ENCODE data around the gene YY1. TPM values are rescaled to one million over a fixed set of nuclear protein-coding genes. Genes with fewer than 3 reads are reported as not detected.
A peak's percentile ranks its signal among the peaks of the same experiment; 100 is the strongest.

The YY1 gene
- total and polyA plus RNA-seq, 2 donors (not counting 1 experiment from before 2014, with no cell fraction given): 40.8 to 41.9 TPM

- H3K4me1 ChIP-seq (ENCODE audit: control insufficient read depth, extremely low read depth, insufficient read depth, low read length): peaks cover 6% of the 10 kb centered on the region
- peak overlapping the region; percentile 65 for H2AFZ ChIP-seq (ENCODE audit: low read length)
- peak overlapping the region; percentile 30 for H3K9ac ChIP-seq (ENCODE audit: insufficient read depth, low read length)
Measured at GRCh38 chr14:100214770-100215083, 24.2 kb upstream of the YY1 start.

GRCh38 chr14:100215330-100215885 lies 23.5 kb upstream of the YY1 start:
- DNase-seq (ENCODE audit: low read depth in 2 of 2): no peak
- no peaks in the 10 kb centered on the region for H3K36me3 ChIP-seq (ENCODE audit: control insufficient read depth, insufficient read depth, low read length)
- no peak overlapping the region for H3K9ac ChIP-seq (ENCODE audit: insufficient read depth, low read length)
- no peak overlapping the region for H2AFZ ChIP-seq (ENCODE audit: low read length)
- no peaks in the 10 kb centered on the region for H3K9me3 ChIP-seq (ENCODE audit: control insufficient read depth, insufficient read depth, low read depth, low read length)
- no peaks in the 10 kb centered on the region for H4K20me1 ChIP-seq (ENCODE audit: control insufficient read depth, extremely low read depth, insufficient read depth, low read length)
- no peaks in the 10 kb centered on the region for H3K27me3 ChIP-seq (ENCODE audit: control insufficient read depth, insufficient read depth, low read length)
- no peak overlapping the region for H3K4me3 ChIP-seq (replicated peaks in 1 of 4; ENCODE audit: control extremely low read depth in 1 of 4, insufficient read depth in 1 of 4, low read depth in 3 of 4, low read length in 4 of 4)
- H3K4me2 ChIP-seq (ENCODE audit: extremely low read depth, insufficient read depth, low read length): no peak overlapping the region
- H3K79me2 ChIP-seq (ENCODE audit: control insufficient read depth, insufficient read depth, low read length): no peaks in the 10 kb centered on the region
- H3K27ac ChIP-seq (ENCODE audit: insufficient read depth, low read length): no peak overlapping the region
- peaks cover 6% of the 10 kb centered on the region for H3K4me1 ChIP-seq (ENCODE audit: control insufficient read depth, extremely low read depth, insufficient read depth, low read length)
- TF ChIP-seq EZH2 (IDR thresholded peaks at IDR 0.05; ENCODE audit: low read length, missing control alignments) (no peak), CTCF (conservative IDR thresholded peaks at IDR 0.05 in 1 of 2, IDR thresholded peaks at IDR 0.05 in 1 of 2; ENCODE audit: low read depth in 1 of 2, low read length in 2 of 2) (no peak)

More at GRCh38 chr14:100214770-100215083, 24.2 kb upstream of the YY1 start:
- H3K27me3 ChIP-seq (ENCODE audit: control insufficient read depth, insufficient read depth, low read length): no peaks in the 10 kb centered on the region
- no peaks in the 10 kb centered on the region for H4K20me1 ChIP-seq (ENCODE audit: control insufficient read depth, extremely low read depth, insufficient read depth, low read length)
- DNase-seq (ENCODE audit: low read depth in 2 of 2): no peak
- H3K36me3 ChIP-seq (ENCODE audit: control insufficient read depth, insufficient read depth, low read length): no peaks in the 10 kb centered on the region
- H3K27ac ChIP-seq (ENCODE audit: insufficient read depth, low read length): no peak overlapping the region
- no peaks in the 10 kb centered on the region for H3K79me2 ChIP-seq (ENCODE audit: control insufficient read depth, insufficient read depth, low read length)
- H3K9me3 ChIP-seq (ENCODE audit: control insufficient read depth, insufficient read depth, low read depth, low read length): no peaks in the 10 kb centered on the region
- H3K4me3 ChIP-seq (replicated peaks in 1 of 4; ENCODE audit: control extremely low read depth in 1 of 4, insufficient read depth in 1 of 4, low read depth in 3 of 4, low read length in 4 of 4): peak overlapping the region in 2 of 4 experiments; percentile 34 to 76
- H3K4me2 ChIP-seq (ENCODE audit: extremely low read depth, insufficient read depth, low read length): peak overlapping the region; percentile 72
- TF ChIP-seq EZH2 (IDR thresholded peaks at IDR 0.05; ENCODE audit: low read length, missing control alignments) (no peak), CTCF (conservative IDR thresholded peaks at IDR 0.05 in 1 of 2, IDR thresholded peaks at IDR 0.05 in 1 of 2; ENCODE audit: low read depth in 1 of 2, low read length in 2 of 2) (no peak)

GRCh38 chr14:100219126-100219785 lies 19.7 kb upstream of the YY1 start:
- H3K4me3 ChIP-seq (replicated peaks in 1 of 4; ENCODE audit: control extremely low read depth in 1 of 4, insufficient read depth in 1 of 4, low read depth in 3 of 4, low read length in 4 of 4): no peak overlapping the region
- H3K27ac ChIP-seq (ENCODE audit: insufficient read depth, low read length): no peak overlapping the region
- H3K79me2 ChIP-seq (ENCODE audit: control insufficient read depth, insufficient read depth, low read length): no peaks in the 10 kb centered on the region
- peaks cover 10% of the 10 kb centered on the region for H3K4me1 ChIP-seq (ENCODE audit: control insufficient read depth, extremely low read depth, insufficient read depth, low read length)
- H3K36me3 ChIP-seq (ENCODE audit: control insufficient read depth, insufficient read depth, low read length): no peaks in the 10 kb centered on the region
- H3K9ac ChIP-seq (ENCODE audit: insufficient read depth, low read length): no peak overlapping the region
- TF ChIP-seq CTCF (conservative IDR thresholded peaks at IDR 0.05 in 1 of 2, IDR thresholded peaks at IDR 0.05 in 1 of 2; ENCODE audit: low read depth in 1 of 2, low read length in 2 of 2): no peak
- TF ChIP-seq EZH2 (IDR thresholded peaks at IDR 0.05; ENCODE audit: low read length, missing control alignments): no peak
- DNase-seq (ENCODE audit: low read depth in 2 of 2): peak in 1 of 2 donors; percentile 27
- no peak overlapping the region for H2AFZ ChIP-seq (ENCODE audit: low read length)
- no peaks in the 10 kb centered on the region for H4K20me1 ChIP-seq (ENCODE audit: control insufficient read depth, extremely low read depth, insufficient read depth, low read length)
- no peaks in the 10 kb centered on the region for H3K27me3 ChIP-seq (ENCODE audit: control insufficient read depth, insufficient read depth, low read length)
- H3K4me2 ChIP-seq (ENCODE audit: extremely low read depth, insufficient read depth, low read length): no peak overlapping the region
- H3K9me3 ChIP-seq (ENCODE audit: control insufficient read depth, insufficient read depth, low read depth, low read length): no peaks in the 10 kb centered on the region
